Measurements from ENCODE around the gene ATP6V1E1. TPM values are rescaled to one million over a fixed set of nuclear protein-coding genes. Genes with fewer than 3 reads are reported as not detected.

Gene ATP6V1E1
- total and polyA plus RNA-seq, 2 of the 13 experiments (the other 11 are each of a cell fraction or from before 2014, with no cell fraction given): 69.3 to 90.9 TPM

DNA sequence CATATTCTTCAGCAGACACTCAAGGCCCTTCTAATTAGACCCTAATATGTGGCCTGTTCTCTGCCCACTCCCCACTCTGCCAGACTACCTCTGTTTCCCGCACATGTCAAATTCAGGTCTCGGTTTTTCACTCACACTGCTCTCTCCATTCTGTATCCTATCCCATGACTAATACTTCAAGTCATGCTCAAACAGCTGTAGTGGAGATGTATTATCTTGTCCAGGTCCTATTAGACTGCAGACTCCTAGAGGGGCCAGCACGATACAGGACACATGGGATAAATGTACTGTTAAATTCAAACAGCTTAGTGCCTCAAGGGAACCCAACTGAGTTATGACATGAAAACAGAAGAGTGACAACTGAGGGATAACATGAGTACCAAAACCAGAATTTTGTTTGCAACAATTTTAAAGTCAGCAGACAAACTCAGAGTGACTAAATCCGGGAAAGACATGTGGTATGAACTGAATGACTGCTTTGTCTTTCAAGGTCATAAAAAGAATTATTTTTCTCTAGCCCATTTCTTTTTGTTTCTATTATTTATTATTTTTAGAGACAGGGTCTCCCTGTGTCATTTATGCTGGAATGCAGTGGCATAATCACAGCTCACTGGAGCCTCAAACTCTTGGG, 20.5 kb downstream of the ATP6V1E1 start:
- H3K79me2 ChIP-seq (ENCODE audit: insufficient read depth, low read length): peaks cover 13% of the 10 kb centered on the region
- WGBS (ENCODE audit: low lambda C conversion rate): 92% methylated on average over 4 of the region's 4 CpGs

More for the DNA sequence above, 20.5 kb downstream of the ATP6V1E1 start:
- ChIA-PET CTCF (ENCODE audit: low intra/inter-chr PET ratio, low total read pairs) (no interaction called here), POLR2A (no interaction called here)
- Histone ChIP-seq H3K27me3 (ENCODE audit: control insufficient read depth in 1 of 2, insufficient read depth in 2 of 2, low read length in 2 of 2) (no peaks in the 10 kb centered on the region), H3K36me3 (replicated peaks in 1 of 2; ENCODE audit: control insufficient read depth in 1 of 2, insufficient read depth in 2 of 2, low read length in 2 of 2) (peaks cover 18 to 49% of the 10 kb centered on the region in 2 experiments; a peak in 4 of 5 replicates), H3K4me2 (ENCODE audit: low read depth, low read length) (no peak overlapping the region), H3K4me1 (ENCODE audit: insufficient read depth, low read length) (no peaks in the 10 kb centered on the region), H3K9ac (ENCODE audit: insufficient read depth, low read depth, low read length) (no peak overlapping the region), H4K20me1 (ENCODE audit: insufficient read depth, low read length) (no peaks in the 10 kb centered on the region), H3K4me3 (replicated peaks in 1 of 3; ENCODE audit: insufficient read depth in 1 of 3, low read depth in 2 of 3, low read length in 3 of 3) (no peak overlapping the region), H2AFZ (ENCODE audit: low read length) (no peak overlapping the region), H3K9me3 (ENCODE audit: low read length) (no peaks in the 10 kb centered on the region), H3K27ac (ENCODE audit: extremely low read length, insufficient read depth, low read length) (no peak overlapping the region)
- TF ChIP-seq POLR2A (IDR thresholded peaks at IDR 0.05; ENCODE audit: insufficient read depth in 1 of 2, low read depth in 2 of 2, low read length in 2 of 2) (no peak), SMARCC2 (IDR thresholded peaks at IDR 0.05) (no peak), ZBTB21 (CRISPR knock-in tag; IDR thresholded peaks at IDR 0.05) (no peak), ZNF441 (CRISPR knock-in tag; IDR thresholded peaks at IDR 0.05; ENCODE audit: borderline replicate concordance) (no peak), SSRP1 (CRISPR knock-in tag; IDR thresholded peaks at IDR 0.05) (no peak), LRRFIP1 (CRISPR knock-in tag; conservative IDR thresholded peaks at IDR 0.05) (no peak), PRPF4 (IDR thresholded peaks at IDR 0.05; ENCODE audit: low read depth, low read length, poor library complexity, severe bottlenecking) (no peak), MTF2 (CRISPR knock-in tag; IDR thresholded peaks at IDR 0.05; ENCODE audit: borderline replicate concordance) (no peak), TARDBP (CRISPR knock-in tag; IDR thresholded peaks at IDR 0.05) (no peak), BRCA1 (CRISPR knock-in tag; IDR thresholded peaks at IDR 0.05) (no peak), NRL (CRISPR knock-in tag; IDR thresholded peaks at IDR 0.05; ENCODE audit: borderline replicate concordance) (no peak)
- TF ChIP-seq, protein P1, sequence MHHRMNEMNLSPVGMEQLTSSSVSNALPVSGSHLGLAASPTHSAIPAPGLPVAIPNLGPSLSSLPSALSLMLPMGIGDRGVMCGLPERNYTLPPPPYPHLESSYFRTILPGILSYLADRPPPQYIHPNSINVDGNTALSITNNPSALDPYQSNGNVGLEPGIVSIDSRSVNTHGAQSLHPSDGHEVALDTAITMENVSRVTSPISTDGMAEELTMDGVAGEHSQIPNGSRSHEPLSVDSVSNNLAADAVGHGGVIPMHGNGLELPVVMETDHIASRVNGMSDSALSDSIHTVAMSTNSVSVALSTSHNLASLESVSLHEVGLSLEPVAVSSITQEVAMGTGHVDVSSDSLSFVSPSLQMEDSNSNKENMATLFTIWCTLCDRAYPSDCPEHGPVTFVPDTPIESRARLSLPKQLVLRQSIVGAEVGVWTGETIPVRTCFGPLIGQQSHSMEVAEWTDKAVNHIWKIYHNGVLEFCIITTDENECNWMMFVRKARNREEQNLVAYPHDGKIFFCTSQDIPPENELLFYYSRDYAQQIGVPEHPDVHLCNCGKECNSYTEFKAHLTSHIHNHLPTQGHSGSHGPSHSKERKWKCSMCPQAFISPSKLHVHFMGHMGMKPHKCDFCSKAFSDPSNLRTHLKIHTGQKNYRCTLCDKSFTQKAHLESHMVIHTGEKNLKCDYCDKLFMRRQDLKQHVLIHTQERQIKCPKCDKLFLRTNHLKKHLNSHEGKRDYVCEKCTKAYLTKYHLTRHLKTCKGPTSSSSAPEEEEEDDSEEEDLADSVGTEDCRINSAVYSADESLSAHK (CRISPR knock-in tag; IDR thresholded peaks at IDR 0.05; ENCODE audit: borderline replicate concordance): no peak
- no TSS peak for BruUV-seq (replicated peaks)
- no peak for ATAC-seq
- no peak for FAIRE-seq
- in situ Hi-C loops (cut with HindIII; ENCODE audit: extremely low pct_ligation_motif_present, low pct_unique_long_range_greater_than_20kb): no loop called here
- intact Hi-C loops (cut with micrococcal nuclease; ENCODE audit: unreplicated experiment): no loop called here
- no peak for DNase-seq (ENCODE audit: low spot score)

Measured in HepG2 (cell line).